HL-60/S4 (cell line): Measurements from ENCODE around the gene SLC5A6.
"Not testable (repeated sequence)": the region's sequence is repeated elsewhere in the genome, so short reads cannot be mapped to it uniquely, and the experiment has no call there.

ENCODE experiments used
- in situ Hi-C: fragments of 300-500 bp; cut with MboI; formaldehyde crosslinking; loops from 2 replicates; pipeline ENCODE4 v1.14.3; 2022; ENCODE audit warnings: low sequenced_read_pairs

SLC5A6 gene

GRCh38 chr2:27208486-27209050 lies 3.5 kb downstream of the SLC5A6 start:
- in situ Hi-C loops: no loop called here

DNA sequence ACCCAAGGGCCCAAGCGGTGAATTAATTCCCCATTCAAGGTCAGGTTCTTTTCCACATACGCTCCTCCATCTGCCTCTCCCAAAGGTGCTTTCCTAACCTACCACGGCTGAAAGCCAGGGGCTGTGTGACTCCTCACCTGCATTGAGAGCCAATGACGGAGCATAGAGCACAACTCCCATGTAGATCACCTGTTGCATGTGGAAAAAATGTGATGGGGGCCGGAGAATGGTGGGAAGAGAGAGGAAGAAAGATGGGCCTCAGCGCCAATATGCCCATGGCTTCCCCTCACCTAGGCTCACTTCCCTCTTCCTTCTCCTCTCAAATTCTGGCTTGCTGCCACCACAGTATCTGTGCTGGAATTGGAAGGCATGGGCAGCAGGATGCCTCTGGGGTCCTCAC lies 5.7 kb downstream of the SLC5A6 start:
- in situ Hi-C loops: no loop called here

DNA sequence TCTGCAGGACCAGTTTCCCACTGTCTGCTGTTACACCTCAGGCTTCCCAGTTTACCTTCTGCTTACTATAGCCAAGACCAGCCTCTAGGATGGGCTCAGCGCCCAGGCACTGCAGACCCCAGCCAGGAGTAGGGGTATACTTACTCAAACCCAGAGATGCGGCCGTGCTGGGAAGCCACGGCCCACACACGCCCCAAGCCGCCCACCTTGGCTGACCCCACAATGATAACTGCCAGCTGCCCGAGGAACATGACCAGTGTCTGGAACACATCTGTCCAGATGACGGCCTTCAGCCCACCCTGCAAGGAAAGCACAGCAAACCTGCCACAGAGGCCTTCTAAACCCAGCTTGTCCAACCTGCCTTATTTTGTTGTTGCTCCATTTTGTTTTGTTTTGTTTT lies 6.9 kb downstream of the SLC5A6 start:
- in situ Hi-C loops: no loop called here

DNA sequence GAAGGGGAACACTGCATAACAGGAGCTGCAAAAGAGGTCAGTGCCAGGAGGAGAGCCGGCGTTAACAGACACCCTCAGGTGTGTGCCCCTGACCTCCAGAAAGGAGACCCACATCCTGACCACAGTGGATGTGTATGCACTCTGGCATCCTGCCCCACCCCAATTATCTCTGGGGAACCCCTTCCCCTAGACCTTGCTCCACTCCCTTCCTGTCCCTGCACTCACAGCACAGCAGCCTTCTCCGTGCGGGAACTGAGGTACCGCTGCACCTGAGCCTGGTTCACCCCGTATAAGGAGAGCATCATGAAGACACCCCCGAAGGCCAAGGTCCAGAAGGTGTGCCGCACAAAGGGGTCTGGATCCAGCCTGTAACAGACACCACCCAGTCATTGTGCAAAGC lies 7.5 kb downstream of the SLC5A6 start:
- in situ Hi-C loops: no loop called here

DNA sequence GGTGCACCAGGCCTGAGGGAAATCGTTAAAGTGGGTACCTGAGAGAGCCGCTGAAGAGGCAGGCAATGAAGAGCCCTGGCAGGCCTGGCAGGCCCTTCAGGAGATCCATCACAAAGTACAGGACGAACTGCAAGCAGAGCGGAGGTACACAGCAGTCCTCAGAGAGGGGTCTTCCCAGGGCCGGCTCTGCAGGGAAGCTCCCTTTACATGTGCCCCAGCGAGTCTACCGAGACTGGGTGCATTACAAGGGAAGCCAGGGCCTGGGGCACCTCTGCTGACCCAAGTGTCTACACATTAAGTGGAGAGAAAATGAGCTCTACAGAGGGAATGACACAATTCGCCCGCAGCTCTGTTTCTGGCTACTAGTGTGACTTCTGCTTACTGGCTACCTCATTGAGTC lies 8.3 kb downstream of the SLC5A6 start:
- in situ Hi-C loops: no loop called here

DNA sequence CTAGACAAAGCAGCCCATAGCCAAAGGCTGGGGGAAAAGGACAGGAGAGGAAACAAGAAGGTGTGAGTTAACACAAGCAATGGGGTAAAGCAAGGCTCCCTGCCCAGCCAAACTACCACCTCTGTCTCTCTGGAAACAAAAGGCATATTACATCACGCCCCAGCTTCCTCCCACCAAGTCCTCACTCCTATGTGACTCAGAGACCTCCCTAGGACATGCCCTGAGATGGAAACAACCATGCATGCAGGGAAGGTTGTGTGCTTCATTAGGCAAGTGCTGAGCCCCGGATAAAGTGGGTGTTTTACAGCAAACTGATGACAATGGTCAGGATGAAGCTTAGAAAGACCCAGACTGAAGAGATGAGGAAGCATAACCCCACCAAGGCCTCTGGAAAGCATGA lies 9.2 kb downstream of the SLC5A6 start:
- in situ Hi-C loops: no loop called here

- in situ Hi-C loops: no loop called here
These were observed 10.4 kb downstream of the SLC5A6 start for GRCh38 chr2:27201675-27202074.

- in situ Hi-C loops: no loop called here
These were observed 12.8 kb downstream of the SLC5A6 start for GRCh38 chr2:27199241-27199640.

- in situ Hi-C loops: no loop called here
These were observed 13.4 kb downstream of the SLC5A6 start for GRCh38 chr2:27198627-27199026.

DNA sequence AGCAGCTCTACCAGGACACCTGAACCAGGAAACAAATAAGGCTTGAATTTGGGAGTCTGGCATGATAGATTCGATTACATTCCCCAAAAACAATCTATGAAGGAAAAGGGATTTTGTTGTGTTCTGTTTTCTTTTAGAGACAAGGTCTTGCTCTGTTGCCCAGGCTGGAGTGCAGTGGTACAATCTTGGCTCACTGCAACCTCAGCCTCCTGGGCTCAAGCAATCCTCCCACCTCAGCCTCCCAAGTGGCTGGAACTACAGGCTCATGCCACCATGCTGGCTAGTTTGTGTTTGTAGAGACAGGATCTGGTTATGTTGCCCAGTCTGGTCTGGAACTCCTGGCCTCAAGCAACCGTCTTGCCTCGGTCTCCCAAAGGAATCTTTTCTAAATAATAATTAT lies 14.0 kb downstream of the SLC5A6 start:
- in situ Hi-C loops: not testable (repeated sequence)

- in situ Hi-C loops: not testable (repeated sequence)
These were observed 16.3 kb downstream of the SLC5A6 start for GRCh38 chr2:27195799-27196198.

DNA sequence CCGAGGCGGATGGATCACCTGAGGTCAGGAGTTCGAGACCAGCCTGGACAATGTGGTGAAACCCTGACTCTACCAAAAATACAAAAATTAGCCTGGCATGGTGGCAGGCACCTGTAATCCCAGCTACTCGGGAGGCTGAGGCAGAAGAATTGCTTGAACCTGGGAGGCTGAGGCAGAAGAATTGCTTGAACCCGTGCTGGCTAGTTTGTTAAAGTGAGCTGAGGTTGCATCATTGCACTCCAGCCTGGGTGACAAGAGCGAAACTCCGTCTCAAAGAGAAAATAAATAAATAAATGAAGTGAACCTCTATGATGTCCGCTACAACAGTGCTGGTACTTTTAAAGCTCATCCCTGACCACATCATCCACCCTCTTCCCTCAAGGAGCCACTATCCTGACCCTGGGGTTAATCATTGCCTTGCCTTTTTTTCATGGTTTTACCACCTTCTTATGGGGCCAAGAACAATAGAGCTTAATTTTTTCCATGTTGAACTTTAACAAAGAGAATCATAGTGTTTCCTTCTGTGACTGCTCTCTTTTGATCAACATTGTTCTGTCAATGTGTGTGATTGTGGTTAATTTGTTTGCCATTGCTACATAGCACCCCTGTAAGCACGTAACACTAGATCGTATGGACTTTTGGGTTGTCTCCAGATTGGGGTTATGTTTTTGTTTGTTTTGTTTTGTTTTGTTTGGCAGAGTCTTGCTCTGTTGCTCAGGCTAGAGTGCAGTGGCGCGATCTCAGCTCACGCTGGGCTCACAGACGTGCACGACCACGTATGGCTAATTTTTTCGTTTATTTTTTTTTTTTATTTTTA lies 17.3 kb downstream of the SLC5A6 start:
- in situ Hi-C loops: no loop called here

GRCh38 chr2:27191070-27191829 lies 20.8 kb downstream of the SLC5A6 start:
- in situ Hi-C loops: no loop called here

- in situ Hi-C loops: no loop called here
These were observed 22.1 kb downstream of the SLC5A6 start for GRCh38 chr2:27189989-27190388.

DNA sequence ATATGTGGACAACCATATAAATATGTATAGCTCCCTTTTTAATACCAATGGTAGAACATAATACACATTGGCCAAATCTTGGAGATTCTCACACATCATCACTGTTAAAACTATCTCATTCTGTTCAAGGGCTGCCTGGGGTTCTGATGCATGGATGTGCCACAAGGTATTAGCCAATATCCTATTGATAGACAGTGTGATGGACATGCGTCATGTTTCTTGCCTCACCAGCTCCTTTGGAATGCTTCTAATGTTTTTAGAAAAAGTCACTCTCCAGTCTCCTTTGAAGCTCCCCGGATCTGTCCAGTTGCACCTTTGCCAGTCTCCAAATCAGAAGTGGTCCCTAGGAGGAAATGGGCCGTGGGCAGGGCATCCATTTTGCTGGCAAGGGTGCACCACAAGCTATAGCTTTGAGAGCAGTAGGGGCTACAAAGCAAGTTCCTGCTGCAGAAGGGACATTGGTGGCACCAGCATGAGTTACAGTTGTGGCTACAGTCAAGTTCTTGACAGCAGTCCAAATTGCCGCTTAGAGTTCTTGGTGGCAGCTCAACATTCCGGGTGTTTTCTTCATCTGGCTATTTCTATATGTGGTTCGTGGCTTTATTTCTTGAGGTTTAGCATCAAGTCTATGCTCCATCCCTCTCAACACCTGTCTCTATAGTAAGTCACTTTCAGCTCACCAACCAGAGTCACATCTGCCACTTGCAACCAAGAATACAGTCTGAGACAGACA lies 25.3 kb downstream of the SLC5A6 start:
- in situ Hi-C loops: no loop called here

- in situ Hi-C loops: no loop called here
These were observed 26.6 kb downstream of the SLC5A6 start for GRCh38 chr2:27185331-27186026.

GRCh38 chr2:27184115-27184514 lies 28.0 kb downstream of the SLC5A6 start:
- in situ Hi-C loops: no loop called here

GRCh38 chr2:27182346-27182745 lies 29.7 kb downstream of the SLC5A6 start:
- in situ Hi-C loops: no loop called here

- in situ Hi-C loops: no loop called here
These were observed 32.6 kb downstream of the SLC5A6 start for GRCh38 chr2:27179344-27180000.

GRCh38 chr2:27178469-27178868 lies 33.6 kb downstream of the SLC5A6 start:
- in situ Hi-C loops: no loop called here
